Liver (tissue), 3 donors: ENCODE measurements around the gene GRIP2.

Experiments used
- CTCF ChIP-seq: fragments of 150-350 bp; IDR thresholded peaks from 2 replicates; pipeline ENCODE4 v1.5.1; 2017; ENCODE audit warnings: improper control_type of control experiment, low read depth, low read length; ENCODE audit not compliant: missing input control
- EGR1 ChIP-seq, 2 donors: IDR thresholded peaks; 2 replicates each; pipeline ENCODE4 v1.6.1; 2016 to 2018; ENCODE audit warnings: antibody characterized with exemption in 2 of 2, low read depth in 2 of 2
- GABPA ChIP-seq, 2 donors: IDR thresholded peaks in 1 of 2; conservative IDR thresholded peaks in 1 of 2; 2 replicates each; pipeline ENCODE4 v1.6.1; 2016; ENCODE audit warnings: antibody characterized with exemption in 2 of 2, mild to moderate bottlenecking in 1 of 2, moderate library complexity in 1 of 2
- MAX ChIP-seq: IDR thresholded peaks from 2 replicates; pipeline ENCODE4 v1.6.1; 2016; ENCODE audit warnings: antibody characterized with exemption
- ZBTB33 ChIP-seq: IDR thresholded peaks from 2 replicates; pipeline ENCODE4 v1.6.1; 2016; ENCODE audit warnings: antibody characterized with exemption
- donor health status: healthy.
- donor health status: healthy.

GRCh38 chr3:14535616-14536015 lies 4.5 kb downstream of the GRIP2 start:
- TF ChIP-seq CTCF (no peak), EGR1 (IDR thresholded peaks at IDR 0.05; ENCODE audit: low read depth in 2 of 2) (no peak), MAX (no peak), ZBTB33 (no peak), GABPA (IDR thresholded peaks at IDR 0.05 in 1 of 2, conservative IDR thresholded peaks at IDR 0.05 in 1 of 2) (no peak)
